Erythroblast (primary cell): ENCODE data around the gene VWCE.

Experiments used
- DNase-seq, 2 experiments: peaks; one replicate each; lab custom pipeline; 2025; lab: John Stamatoyannopoulos, UW
- GATA1 ChIP-seq: IDR thresholded peaks from 2 replicates; pipeline ENCODE4 v1.6.1; 2011; ENCODE audit warnings: low read depth, mild to moderate bottlenecking, control low read depth, low read length, moderate library complexity
- POLR2A ChIP-seq: IDR thresholded peaks from 2 replicates; pipeline ENCODE4 v1.6.1; 2011; ENCODE audit warnings: mild to moderate bottlenecking, low read length

VWCE gene

GRCh38 chr11:61334434-61335354 lies 39.6 kb upstream of the VWCE start:
- TF ChIP-seq POLR2A = no peak
- TF ChIP-seq GATA1 = no peak
- peak; percentile 50 to 60 for DNase-seq

- TF ChIP-seq POLR2A (no peak), GATA1 (no peak)
- peak in 1 of 2 experiments; percentile 52 for DNase-seq
These were observed 38.7 kb upstream of the VWCE start for GRCh38 chr11:61333550-61334433.

- peak; percentile 95 to 96 for DNase-seq
- TF ChIP-seq GATA1 (no peak), POLR2A (peak; percentile 90)
These were observed 37.9 kb upstream of the VWCE start, which contains the start of the genes DDB1 and TKFC for GRCh38 chr11:61332797-61333549. DDB1 (minus strand) TSS chr11:61333105; CDS start chr11:61332968, 137 bp downstream. TKFC (plus strand) TSS chr11:61333228; CDS start chr11:61334729, 1,501 bp downstream.

- DNase-seq = peak; percentile 65 to 73
- no peak for TF ChIP-seq GATA1
- TF ChIP-seq POLR2A = no peak
These were observed 37.2 kb upstream of the VWCE start for GRCh38 chr11:61332281-61332796.

GRCh38 chr11:61331651-61332050 lies 36.5 kb upstream of the VWCE start:
- peak in 1 of 2 experiments; percentile 47 for DNase-seq
- no peak for TF ChIP-seq POLR2A
- TF ChIP-seq GATA1 = no peak

- TF ChIP-seq GATA1 (no peak), POLR2A (no peak)
- no peak for DNase-seq
These were observed 34.8 kb upstream of the VWCE start for GRCh38 chr11:61329871-61330270.

GRCh38 chr11:61328351-61328750 lies 33.2 kb upstream of the VWCE start:
- TF ChIP-seq POLR2A = no peak
- no peak for TF ChIP-seq GATA1
- no peak for DNase-seq

- no peak for DNase-seq
- no peak for TF ChIP-seq GATA1
- no peak for TF ChIP-seq POLR2A
These were observed 32.6 kb upstream of the VWCE start for GRCh38 chr11:61327669-61328071.

GRCh38 chr11:61325649-61326414 lies 30.7 kb upstream of the VWCE start:
- no peak for TF ChIP-seq POLR2A
- TF ChIP-seq GATA1 = no peak
- peak; percentile 44 to 52 for DNase-seq

GRCh38 chr11:61315260-61315659 lies 20.1 kb upstream of the VWCE start:
- DNase-seq = no peak
- no peak for TF ChIP-seq POLR2A
- no peak for TF ChIP-seq GATA1

GRCh38 chr11:61310749-61311148 lies 15.6 kb upstream of the VWCE start:
- no peak for TF ChIP-seq GATA1
- DNase-seq = peak in 1 of 2 experiments; percentile 49

GRCh38 chr11:61309739-61310138 lies 14.6 kb upstream of the VWCE start:
- no peak for TF ChIP-seq POLR2A
- TF ChIP-seq GATA1 = no peak
- no peak for DNase-seq
